GM12874 (cell line): ENCODE measurements around the gene SPINK14.

ENCODE experiments used
- CTCF ChIP-seq: IDR thresholded peaks from 2 replicates; pipeline ENCODE4 v1.5.1; 2011; ENCODE audit warnings: low read depth, mild to moderate bottlenecking, control low read depth, low read length, moderate library complexity; ENCODE audit not compliant: insufficient read depth

Gene SPINK14, protein sequence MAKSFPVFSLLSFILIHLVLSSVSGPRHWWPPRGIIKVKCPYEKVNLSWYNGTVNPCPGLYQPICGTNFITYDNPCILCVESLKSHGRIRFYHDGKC

GRCh38 chr5:148168246-148168645 is at the start of gene SPINK14:
Gene SPINK14, plus strand, starts transcription at chr5:148168546. Its CDS starts 1,187 bp downstream, at chr5:148169733.
- TF ChIP-seq CTCF: no peak

- no peak for TF ChIP-seq CTCF
Observed at GRCh38 chr5:148120317-148120716, 48.0 kb upstream of the SPINK14 start.

DNA sequence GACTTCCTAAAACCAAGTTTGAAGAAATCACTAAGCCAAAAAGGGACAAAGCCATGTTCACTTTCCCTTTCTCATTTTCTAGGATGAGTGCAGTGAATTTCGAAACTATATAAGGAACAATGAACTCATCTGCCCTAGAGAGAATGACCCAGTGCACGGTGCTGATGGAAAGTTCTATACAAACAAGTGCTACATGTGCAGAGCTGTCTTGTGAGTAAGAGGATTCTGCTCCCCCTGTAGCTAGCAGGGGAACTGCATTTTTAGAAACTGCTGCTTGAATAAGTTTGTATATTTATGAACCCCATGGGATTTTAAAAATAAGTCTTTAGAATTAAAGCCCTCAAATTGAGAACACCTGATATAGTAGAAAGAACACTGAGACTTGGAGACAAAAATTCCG is 42.7 kb upstream of the SPINK14 start:
- TF ChIP-seq CTCF: no peak

DNA sequence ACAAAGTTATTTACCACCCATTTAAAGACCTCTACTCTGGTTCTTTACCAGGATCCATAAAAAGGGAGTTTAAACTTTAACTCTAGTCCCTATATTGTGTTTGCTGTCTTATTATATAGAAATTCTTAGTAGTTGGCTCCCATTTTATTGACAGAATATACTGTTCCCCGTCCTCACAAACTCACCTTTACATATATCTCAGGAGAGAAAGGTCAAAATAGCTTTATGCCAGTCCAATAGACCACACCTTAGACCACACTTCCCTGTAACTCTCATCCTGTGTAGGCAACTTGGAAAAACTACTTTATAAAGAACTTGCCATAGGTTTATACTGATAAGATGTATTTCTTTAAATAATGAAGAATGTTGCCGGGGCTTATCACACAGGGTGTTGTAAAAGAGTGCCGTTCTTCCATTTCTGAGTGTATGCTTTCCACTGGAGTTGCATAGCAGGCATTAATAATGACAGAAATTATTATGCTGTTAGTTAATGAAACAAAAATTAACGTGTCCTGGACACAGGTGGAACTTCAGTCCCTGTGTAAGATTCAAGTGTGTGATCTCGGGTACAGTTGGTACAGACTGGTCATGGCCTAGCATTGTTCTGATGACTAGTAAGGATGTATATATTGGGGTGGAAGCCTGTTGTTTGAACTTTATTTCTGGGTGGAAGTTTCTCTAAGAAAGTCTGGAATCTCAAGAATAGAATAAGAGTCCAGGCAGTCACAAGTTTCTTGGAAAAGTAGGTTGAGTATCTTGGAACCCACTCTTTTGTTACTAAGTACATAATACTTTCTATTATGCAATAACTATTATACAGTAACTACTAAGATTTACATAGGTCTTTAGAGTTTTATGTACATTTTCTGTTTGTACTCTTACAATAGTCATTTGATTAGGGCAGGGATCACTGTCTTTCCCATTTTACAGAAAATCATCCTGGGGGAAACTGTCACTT is 33.0 kb upstream of the SPINK14 start:
- no peak for TF ChIP-seq CTCF

- TF ChIP-seq CTCF: no peak
Observed at GRCh38 chr5:148140846-148141245, 27.5 kb upstream of the SPINK14 start.

DNA sequence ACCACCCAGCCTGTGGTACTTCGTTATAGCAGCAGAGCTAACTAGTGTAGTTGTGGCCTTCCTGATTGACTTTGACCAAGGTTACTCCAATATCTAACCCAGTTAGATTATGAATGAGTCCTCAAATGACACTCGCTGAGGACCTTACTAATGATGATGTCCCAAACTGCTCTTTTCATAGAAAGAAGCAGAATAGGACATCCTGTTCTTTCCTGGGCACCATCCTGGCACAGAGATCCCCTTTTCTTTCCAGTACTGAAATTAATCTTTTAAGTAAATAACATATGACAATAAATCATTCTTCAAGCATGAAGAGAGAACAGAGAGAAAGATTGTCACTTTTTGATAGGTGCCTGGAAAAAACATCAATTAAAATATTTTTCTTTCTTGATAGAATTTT is 26.7 kb upstream of the SPINK14 start:
- TF ChIP-seq CTCF: no peak

DNA sequence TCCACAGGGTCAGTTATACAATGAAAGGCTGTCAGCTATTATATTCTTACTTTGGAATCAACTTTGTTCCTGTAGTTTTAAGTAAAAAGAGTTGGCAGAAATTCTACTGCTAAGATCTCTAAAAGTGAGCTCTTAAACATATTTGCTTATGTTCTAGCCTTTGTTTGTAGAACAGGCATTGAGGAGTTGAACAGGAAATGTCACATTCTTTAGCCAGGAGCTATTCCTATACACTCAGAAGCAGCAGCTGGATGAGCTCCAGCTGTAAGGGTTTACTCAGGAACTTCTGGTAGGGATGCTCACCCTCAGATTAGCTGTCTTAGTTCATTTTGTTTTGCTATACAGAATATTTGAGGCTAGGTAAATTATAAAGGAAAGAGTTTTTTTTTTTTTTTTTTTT is 22.4 kb upstream of the SPINK14 start:
- TF ChIP-seq CTCF: no peak
